A673 (cell line): ENCODE measurements around the gene TXNL4B.

ENCODE experiments used
- EZH2 ChIP-seq: fragments of 200-600 bp; sonication (generic); IDR thresholded peaks from 2 replicates; pipeline ENCODE4 v1.6.1; 2017; ENCODE audit warnings: borderline replicate concordance, low read depth, mild to moderate bottlenecking, mixed read lengths, antibody characterized with exemption, low read length; ENCODE audit not compliant: poor library complexity, severe bottlenecking
- TF ChIP-seq, protein P1 (sequence below): fragments of 300-800, 200-600 bp; sonication (generic); conservative IDR thresholded peaks from 2 replicates; pipeline ENCODE4 v1.5.1; 2017; ENCODE audit warnings: low read depth, mild to moderate bottlenecking, antibody characterized with exemption, low read length, moderate library complexity, mixed read lengths

DNA sequence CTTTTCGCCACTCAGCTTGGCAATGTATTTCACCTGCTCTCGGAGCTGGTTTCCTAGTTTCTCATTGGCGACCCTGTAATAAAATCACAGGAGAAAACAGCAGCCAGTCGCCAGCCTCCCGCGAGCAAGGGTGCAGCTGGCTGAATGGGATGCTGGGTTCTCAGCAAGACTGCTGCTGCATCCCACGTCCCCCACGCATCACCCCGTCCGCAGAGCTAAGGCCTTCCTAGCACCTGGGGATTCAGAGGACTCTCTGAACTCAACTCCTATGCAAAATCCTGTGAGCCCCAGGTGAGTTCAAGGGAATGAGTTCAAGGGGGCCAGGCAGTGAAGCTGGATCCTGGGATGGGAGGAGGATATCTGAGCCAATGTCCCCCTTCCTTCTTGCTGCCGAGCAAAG is 29.5 kb upstream of the TXNL4B start:
- TF ChIP-seq, protein P1, sequence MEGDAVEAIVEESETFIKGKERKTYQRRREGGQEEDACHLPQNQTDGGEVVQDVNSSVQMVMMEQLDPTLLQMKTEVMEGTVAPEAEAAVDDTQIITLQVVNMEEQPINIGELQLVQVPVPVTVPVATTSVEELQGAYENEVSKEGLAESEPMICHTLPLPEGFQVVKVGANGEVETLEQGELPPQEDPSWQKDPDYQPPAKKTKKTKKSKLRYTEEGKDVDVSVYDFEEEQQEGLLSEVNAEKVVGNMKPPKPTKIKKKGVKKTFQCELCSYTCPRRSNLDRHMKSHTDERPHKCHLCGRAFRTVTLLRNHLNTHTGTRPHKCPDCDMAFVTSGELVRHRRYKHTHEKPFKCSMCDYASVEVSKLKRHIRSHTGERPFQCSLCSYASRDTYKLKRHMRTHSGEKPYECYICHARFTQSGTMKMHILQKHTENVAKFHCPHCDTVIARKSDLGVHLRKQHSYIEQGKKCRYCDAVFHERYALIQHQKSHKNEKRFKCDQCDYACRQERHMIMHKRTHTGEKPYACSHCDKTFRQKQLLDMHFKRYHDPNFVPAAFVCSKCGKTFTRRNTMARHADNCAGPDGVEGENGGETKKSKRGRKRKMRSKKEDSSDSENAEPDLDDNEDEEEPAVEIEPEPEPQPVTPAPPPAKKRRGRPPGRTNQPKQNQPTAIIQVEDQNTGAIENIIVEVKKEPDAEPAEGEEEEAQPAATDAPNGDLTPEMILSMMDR = no peak
- TF ChIP-seq EZH2 = no peak
